ENCODE measurements around the gene JPT2. TPM values are rescaled to one million over a fixed set of nuclear protein-coding genes. Genes with fewer than 3 reads are reported as not detected.

Gene JPT2
- polyA plus RNA-seq, 3 donors, result 17.9 to 24.9 (median 19.9) TPM

- 95 to 96% (median 95%) methylated on average over 23 of the region's 23 CpGs for WGBS, 3 donors
- no peak overlapping the region for H3K27ac ChIP-seq (ENCODE audit: low read depth, low read length)
Measured at GRCh38 chr16:1668612-1669319, 9.3 kb upstream of the JPT2 start.

- 89 to 95% (median 91%) methylated on average over 7 of the region's 7 CpGs for WGBS, 3 donors
- H3K27ac ChIP-seq (ENCODE audit: low read depth, low read length), result no peak overlapping the region
Measured at GRCh38 chr16:1669698-1670097, 8.4 kb upstream of the JPT2 start.

- WGBS, 3 donors, result 94 to 96% (median 94%) methylated on average over 16 to 19 of the region's 19 CpGs
- no peak overlapping the region for H3K27ac ChIP-seq (ENCODE audit: low read depth, low read length)
Measured at GRCh38 chr16:1670371-1670770, 7.7 kb upstream of the JPT2 start.

GRCh38 chr16:1670866-1671265 is 7.2 kb upstream of the JPT2 start:
- 95 to 96% (median 95%) methylated on average over 7 of the region's 7 CpGs for WGBS, 3 donors
- no peak overlapping the region for H3K27ac ChIP-seq (ENCODE audit: low read depth, low read length)

- H3K27ac ChIP-seq (ENCODE audit: low read depth, low read length), result no peak overlapping the region
- 91% methylated on average over 26 of the region's 26 CpGs for WGBS, 3 donors
Measured at GRCh38 chr16:1673424-1674151, 4.5 kb upstream of the JPT2 start.

GRCh38 chr16:1674306-1674705 is 3.8 kb upstream of the JPT2 start:
- no peak overlapping the region for H3K27ac ChIP-seq (ENCODE audit: low read depth, low read length)
- whole genome bisulfite sequencing, 3 donors, result 85 to 89% (median 89%) methylated on average over 7 of the region's 7 CpGs

- no peak overlapping the region for H3K27ac ChIP-seq (ENCODE audit: low read depth, low read length)
- WGBS, 3 donors, result 89 to 90% (median 90%) methylated on average over 18 to 19 of the region's 19 CpGs
Measured at GRCh38 chr16:1674751-1675664, 3.1 kb upstream of the JPT2 start.

GRCh38 chr16:1676661-1677060 is 1.4 kb upstream of the JPT2 start:
- WGBS, 3 donors, result 92 to 95% (median 94%) methylated on average over 12 of the region's 12 CpGs
- no peak overlapping the region for H3K27ac ChIP-seq (ENCODE audit: low read depth, low read length)

- no peak overlapping the region for H3K27ac ChIP-seq (ENCODE audit: low read depth, low read length)
- 83 to 91% (median 88%) methylated on average over 18 of the region's 18 CpGs for WGBS, 3 donors
Measured at GRCh38 chr16:1677339-1677738, 740 bp upstream of the JPT2 start.

GRCh38 chr16:1678500-1679098 is 520 bp downstream of the JPT2 start:
- 0 to 1% (median 1%) methylated on average over 38 to 45 of the region's 45 CpGs for WGBS, 3 donors
- H3K27ac ChIP-seq (ENCODE audit: low read depth, low read length), result no peak overlapping the region

- 91 to 97% (median 94%) methylated on average over 14 of the region's 14 CpGs for WGBS, 3 donors
Measured at GRCh38 chr16:1680361-1680760, 2.3 kb downstream of the JPT2 start.

GRCh38 chr16:1681032-1681431 is 3.0 kb downstream of the JPT2 start:
- WGBS, 3 donors, result 95 to 98% (median 97%) methylated on average over 10 of the region's 10 CpGs
- no peak overlapping the region for H3K27ac ChIP-seq (ENCODE audit: low read depth, low read length)

More at GRCh38 chr16:1680361-1680760, 2.3 kb downstream of the JPT2 start:
- no peak overlapping the region for H3K27ac ChIP-seq (ENCODE audit: low read depth, low read length)

- 84 to 91% (median 90%) methylated on average over 17 of the region's 17 CpGs for WGBS, 3 donors
- H3K27ac ChIP-seq (ENCODE audit: low read depth, low read length), result no peak overlapping the region
Measured at GRCh38 chr16:1687427-1688316, 9.6 kb downstream of the JPT2 start.

GRCh38 chr16:1688807-1689560 is 10.9 kb downstream of the JPT2 start:
- H3K27ac ChIP-seq (ENCODE audit: low read depth, low read length), result no peak overlapping the region

GRCh38 chr16:1689853-1690252 is 11.8 kb downstream of the JPT2 start:
- no peak overlapping the region for H3K27ac ChIP-seq (ENCODE audit: low read depth, low read length)
- WGBS, 3 donors, result 75 to 94% (median 94%) methylated on average over 13 of the region's 13 CpGs

More at GRCh38 chr16:1688807-1689560, 10.9 kb downstream of the JPT2 start:
- 61 to 91% (median 85%) methylated on average over 10 of the region's 10 CpGs for WGBS, 3 donors

- H3K27ac ChIP-seq (ENCODE audit: low read depth, low read length), result no peak overlapping the region
- 88 to 96% (median 90%) methylated on average over 1 of the region's 1 CpG for WGBS, 3 donors
Measured at GRCh38 chr16:1690810-1691209, 12.7 kb downstream of the JPT2 start.

GRCh38 chr16:1691276-1691675 is 13.2 kb downstream of the JPT2 start:
- H3K27ac ChIP-seq (ENCODE audit: low read depth, low read length), result no peak overlapping the region
